ENCODE data around the gene CACNB1.
"Not testable (repeated sequence)": the region's sequence is repeated elsewhere in the genome, so short reads cannot be mapped to it uniquely, and the experiment has no call there.

Gene CACNB1

GRCh38 chr17:39169518-39169917 is 28.0 kb downstream of the CACNB1 start:
- TF ChIP-seq CTCF (conservative IDR thresholded peaks at IDR 0.05; ENCODE audit: low read depth, low read length), result no peak
- no peak overlapping the region for H3K4me3 ChIP-seq (ENCODE audit: low read depth, low read length)
- DNase-seq (ENCODE audit: low read depth), result no peak

- DNase-seq (ENCODE audit: low read depth), result no peak
- H3K4me3 ChIP-seq (ENCODE audit: low read depth, low read length), result no peak overlapping the region
- TF ChIP-seq CTCF (conservative IDR thresholded peaks at IDR 0.05; ENCODE audit: low read depth, low read length), result no peak
Observed at GRCh38 chr17:39169101-39169500, 28.4 kb downstream of the CACNB1 start.

GRCh38 chr17:39168503-39168902 is 29.0 kb downstream of the CACNB1 start:
- not testable (repeated sequence) for DNase-seq (ENCODE audit: low read depth); H3K4me3 ChIP-seq (ENCODE audit: low read depth, low read length)

GRCh38 chr17:39167476-39167875 is 30.0 kb downstream of the CACNB1 start:
- no peak for TF ChIP-seq CTCF (conservative IDR thresholded peaks at IDR 0.05; ENCODE audit: low read depth, low read length)

GRCh38 chr17:39166437-39167335 is 30.8 kb downstream of the CACNB1 start:
- DNase-seq (ENCODE audit: low read depth), result no peak
- no peak overlapping the region for H3K4me3 ChIP-seq (ENCODE audit: low read depth, low read length)
- no peak for TF ChIP-seq CTCF (conservative IDR thresholded peaks at IDR 0.05; ENCODE audit: low read depth, low read length)

More at GRCh38 chr17:39167476-39167875, 30.0 kb downstream of the CACNB1 start:
- no peak for DNase-seq (ENCODE audit: low read depth)
- no peak overlapping the region for H3K4me3 ChIP-seq (ENCODE audit: low read depth, low read length)

- no peak for DNase-seq (ENCODE audit: low read depth)
- TF ChIP-seq CTCF (conservative IDR thresholded peaks at IDR 0.05; ENCODE audit: low read depth, low read length), result no peak
- peak within 1 kb of the TSS; percentile 61 for H3K4me3 ChIP-seq (ENCODE audit: low read depth, low read length)
Observed at GRCh38 chr17:39165841-39166349, 31.6 kb downstream of the CACNB1 start, which contains the start of gene ARL5C. Gene ARL5C, minus strand, starts transcription at chr17:39166161. Its CDS starts 401 bp downstream, at chr17:39165760.

- no peak for TF ChIP-seq CTCF (conservative IDR thresholded peaks at IDR 0.05; ENCODE audit: low read depth, low read length)
- peak overlapping the region; percentile 61 for H3K4me3 ChIP-seq (ENCODE audit: low read depth, low read length)
- DNase-seq (ENCODE audit: low read depth), result no peak
Observed at GRCh38 chr17:39165178-39165840, 32.2 kb downstream of the CACNB1 start.

Measured in choroid plexus epithelial cell (primary cell).